HS-5 (cell line): ENCODE data around the gene TACR1.
"Not testable (repeated sequence)": the region's sequence is repeated elsewhere in the genome, so short reads cannot be mapped to it uniquely, and the experiment has no call there.

ENCODE experiments used
- DNase-seq: peaks from one replicate; pipeline ENCODE4 v3.0.0-alpha.2; 2012; ENCODE audit warnings: low read depth

The TACR1 gene

GRCh38 chr2:75194184-75194868, 5.0 kb downstream of the TACR1 start:
- DNase-seq, result no peak

- no peak for DNase-seq
These were observed 6.8 kb downstream of the TACR1 start for GRCh38 chr2:75192496-75192895.

GRCh38 chr2:75190271-75190990, 8.9 kb downstream of the TACR1 start:
- DNase-seq, result no peak

DNA sequence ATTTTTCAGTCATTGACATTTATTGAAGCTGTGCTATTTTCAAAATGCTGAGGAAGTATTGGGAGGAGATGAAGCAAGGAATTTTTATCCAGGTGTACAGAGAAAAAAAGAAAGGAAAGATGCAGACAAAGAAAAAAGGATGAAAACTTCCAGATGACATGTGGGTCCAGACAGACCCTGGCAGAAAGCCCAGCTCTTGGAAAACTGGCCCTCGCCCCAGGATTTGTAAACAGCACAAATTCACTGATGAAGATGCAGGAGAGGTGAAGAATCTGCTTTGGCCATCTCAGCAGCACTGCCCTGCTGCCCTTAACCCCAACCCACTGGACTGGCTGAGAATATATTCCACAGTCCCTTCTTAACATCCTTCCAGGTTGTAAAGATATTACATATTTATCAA, 12.5 kb downstream of the TACR1 start:
- no peak for DNase-seq

DNA sequence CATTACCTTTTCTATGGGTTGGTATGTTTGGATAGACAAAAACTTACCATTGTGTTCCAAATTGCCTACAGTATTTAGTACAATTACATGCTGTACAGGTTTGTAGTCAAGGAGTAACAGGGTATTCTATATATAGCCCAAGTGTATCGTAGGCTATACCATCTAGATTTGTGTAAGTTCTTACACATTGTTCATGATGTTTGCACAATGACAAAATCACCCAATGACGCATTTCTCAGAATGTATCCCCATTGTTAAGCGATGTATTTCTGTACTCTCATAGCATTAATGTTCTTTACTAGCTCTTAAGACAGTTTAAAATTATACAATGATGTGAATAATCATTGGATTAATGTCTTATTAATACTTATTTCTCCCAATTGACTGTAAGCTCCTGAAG, 16.7 kb downstream of the TACR1 start:
- DNase-seq, result no peak

DNA sequence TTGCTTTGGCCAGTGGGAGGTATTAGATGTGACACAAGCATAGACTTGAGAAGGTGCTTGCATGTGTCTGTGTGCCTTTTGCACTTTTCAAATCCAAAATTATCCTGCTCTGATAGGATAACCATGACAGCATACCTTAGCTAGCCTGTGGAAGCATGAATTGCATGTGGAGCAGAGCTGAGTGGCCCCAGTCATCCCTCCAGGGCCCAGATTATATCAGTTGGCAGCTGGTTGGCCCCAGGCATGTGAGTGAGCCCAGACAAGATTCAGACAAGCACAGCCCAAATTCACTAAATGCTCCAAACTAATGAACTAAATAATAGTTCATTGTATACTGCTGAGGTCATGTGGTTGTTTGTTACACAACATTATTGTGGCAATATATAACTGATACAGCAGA, 18.8 kb downstream of the TACR1 start:
- no peak for DNase-seq

DNA sequence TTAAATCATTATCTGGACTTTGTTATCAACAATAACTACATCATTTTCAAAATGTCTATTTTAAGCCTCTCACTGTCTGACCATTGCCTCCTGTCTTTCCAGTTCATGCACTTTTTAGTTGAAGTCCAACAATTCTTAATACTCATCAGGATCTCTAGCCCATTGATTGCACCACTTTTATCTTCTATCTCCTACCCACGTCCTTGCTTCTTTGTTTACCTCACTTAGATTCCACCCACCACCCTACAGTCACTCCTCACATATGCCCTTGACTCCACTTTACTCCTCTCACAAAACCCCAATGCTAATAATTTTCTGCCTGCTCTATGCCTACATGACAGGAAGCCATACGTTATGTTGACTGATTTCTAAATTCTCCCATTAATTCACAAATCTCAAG, 21.9 kb downstream of the TACR1 start:
- no peak for DNase-seq

- DNase-seq, result no peak
These were observed 23.9 kb downstream of the TACR1 start for GRCh38 chr2:75175456-75175855.

- DNase-seq, result no peak
These were observed 24.3 kb downstream of the TACR1 start for GRCh38 chr2:75174981-75175380.

- DNase-seq, result no peak
These were observed 24.8 kb downstream of the TACR1 start for GRCh38 chr2:75174519-75174918.

DNA sequence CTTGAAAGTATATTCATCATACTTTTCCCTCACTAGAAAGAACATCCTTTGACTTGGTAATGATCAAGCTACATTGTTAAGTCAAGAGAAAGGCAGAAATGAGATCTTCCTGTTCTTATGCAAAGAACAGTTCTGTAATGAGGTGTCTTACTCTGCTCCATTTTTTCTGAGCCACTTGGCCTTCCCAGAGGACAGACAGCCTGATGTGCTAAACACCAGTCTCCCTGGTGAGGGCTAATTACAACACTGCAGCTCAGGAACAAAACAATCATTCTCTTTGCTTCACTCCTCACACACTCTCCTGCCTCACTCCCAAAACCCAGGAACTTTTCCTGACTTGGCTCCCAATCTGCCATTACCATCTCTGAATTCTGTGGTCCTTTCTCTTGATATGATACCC, 25.6 kb downstream of the TACR1 start:
- DNase-seq, result no peak

- not testable (repeated sequence) for DNase-seq
These were observed 27.9 kb downstream of the TACR1 start for GRCh38 chr2:75171423-75171822.

DNA sequence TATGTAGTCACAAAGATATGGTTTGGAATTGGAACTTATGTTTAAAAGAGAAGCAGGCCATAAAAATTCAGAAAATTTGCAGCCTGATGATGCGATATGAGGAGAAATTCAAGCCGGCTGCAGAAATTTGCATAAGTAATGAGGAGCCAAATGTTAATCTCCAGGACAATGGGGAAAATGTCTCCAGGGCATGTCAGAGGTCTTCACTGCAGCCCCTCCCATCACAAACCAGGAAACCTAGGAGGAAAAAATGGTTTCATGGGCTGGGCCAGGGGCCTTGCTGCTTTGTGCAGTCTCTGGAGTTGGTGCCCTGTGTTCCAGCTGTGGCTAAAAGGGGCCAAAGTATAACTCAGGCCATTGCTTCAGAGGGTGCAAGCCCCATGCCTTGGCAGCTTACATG, 28.4 kb downstream of the TACR1 start:
- no peak for DNase-seq

GRCh38 chr2:75168186-75168585, 31.1 kb downstream of the TACR1 start:
- no peak for DNase-seq

GRCh38 chr2:75166491-75166890, 32.8 kb downstream of the TACR1 start:
- DNase-seq, result no peak

- no peak for DNase-seq
These were observed 36.4 kb downstream of the TACR1 start for GRCh38 chr2:75162897-75163296.

GRCh38 chr2:75162259-75162658, 37.1 kb downstream of the TACR1 start:
- no peak for DNase-seq

GRCh38 chr2:75157435-75157834, 41.9 kb downstream of the TACR1 start:
- no peak for DNase-seq

- DNase-seq, result no peak
These were observed 44.2 kb downstream of the TACR1 start for GRCh38 chr2:75155115-75155514.

GRCh38 chr2:75153221-75153620, 46.1 kb downstream of the TACR1 start:
- no peak for DNase-seq

- not testable (repeated sequence) for DNase-seq
These were observed 47.1 kb downstream of the TACR1 start for GRCh38 chr2:75152243-75152642.

DNA sequence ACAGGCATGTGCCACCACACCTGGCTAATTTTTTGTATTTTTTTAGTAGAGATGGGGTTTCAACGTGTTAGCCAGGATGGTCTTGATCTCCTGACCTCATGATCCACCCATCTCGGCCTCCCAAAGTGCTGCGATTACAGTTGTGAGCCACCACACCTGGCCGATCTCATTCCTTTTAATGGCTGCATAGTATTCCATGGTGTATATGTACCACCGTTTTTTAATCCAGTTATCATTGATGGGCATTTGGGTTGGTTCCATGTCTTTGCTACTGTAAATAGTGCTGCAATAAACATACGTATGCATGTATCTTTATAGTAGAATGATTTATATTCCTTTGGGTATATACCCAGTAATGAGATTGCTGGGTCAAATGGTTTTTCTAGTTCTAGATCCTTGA, 51.4 kb downstream of the TACR1 start:
- not testable (repeated sequence) for DNase-seq

- no peak for DNase-seq
These were observed 52.6 kb downstream of the TACR1 start for GRCh38 chr2:75146606-75147332.
